ENCODE results near the gene RASA3. TPM values are rescaled to one million over a fixed set of nuclear protein-coding genes. Genes with fewer than 3 reads are reported as not detected.

Gene RASA3
- total and polyA plus RNA-seq, 2 donors (not counting 3 experiments of a cell fraction or from before 2014, with no cell fraction given): 26.5 to 53.8 TPM

DNA sequence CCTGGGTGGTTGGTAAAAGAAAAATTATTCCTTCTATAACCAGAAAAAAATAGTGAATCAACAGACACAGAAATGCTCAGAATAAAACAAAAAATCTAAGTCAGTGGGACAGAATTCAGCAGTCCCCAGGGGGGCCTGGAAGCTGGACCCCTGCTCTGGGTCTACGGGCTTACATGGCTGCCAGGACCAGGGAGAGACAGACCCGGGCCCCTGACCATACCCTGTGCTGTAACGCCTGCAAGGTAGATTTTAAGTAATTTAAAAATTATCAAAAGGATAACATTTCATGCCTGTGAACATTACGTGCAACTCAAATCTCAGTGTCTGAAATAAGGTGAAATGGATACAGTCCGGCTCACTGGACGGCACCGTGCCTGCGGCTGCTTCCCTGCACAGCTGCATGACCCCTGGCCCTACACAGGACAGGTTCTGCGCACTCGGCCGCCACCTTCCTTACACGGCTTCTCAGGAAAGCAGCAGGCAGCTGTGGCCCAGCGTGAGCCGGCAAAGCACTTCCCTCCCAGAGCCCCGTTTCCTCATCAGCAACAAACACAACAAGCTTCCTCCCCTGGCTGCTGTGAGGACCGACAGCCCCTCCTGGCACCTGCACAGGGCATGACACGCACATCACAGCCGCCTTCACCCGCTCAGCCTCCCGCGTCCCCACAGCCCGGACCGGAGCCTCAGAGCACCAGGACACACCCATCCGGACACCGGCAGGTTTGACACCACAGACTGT is 22.2 kb downstream of the RASA3 start:
- intact Hi-C loops (cut with micrococcal nuclease): loop anchor here (1.0 to 2.0 kb wide), 2 partner anchors 117 to 159 kb away; no protein-coding TSS in a partner anchor
- dilution Hi-C loops (cut with MboI; ENCODE audit: extremely low pct_ligation_motif_present, low sequenced_read_pairs): loop anchor here (10.0 kb wide), 1 partner anchor 55 kb away; no protein-coding TSS in a partner anchor
- CTCF ChIA-PET: interaction anchor here (0.6 to 2.5 kb wide), 9 partner anchors 8 to 273 kb away, joined by 3 to 9 read pairs (median 4); no protein-coding TSS in a partner anchor
- BruUV-seq (replicated peaks): no TSS peak
- no peaks in the 10 kb centered on the region for H3K9me3 ChIP-seq (replicated peaks; ENCODE audit: control insufficient read depth, insufficient read depth, low read length)
- no peaks in the 10 kb centered on the region for H3K27me3 ChIP-seq (ENCODE audit: control insufficient read depth in 2 of 2, insufficient read depth in 2 of 2, low read length in 2 of 2)
- H3K4me3 ChIP-seq (replicated peaks in 1 of 3; ENCODE audit: insufficient read depth in 1 of 3, low read depth in 1 of 3, low read length in 3 of 3): no peak overlapping the region
- H3K4me2 ChIP-seq (ENCODE audit: insufficient read depth, low read length): no peak overlapping the region
- FAIRE-seq (peak; percentile 90), DNase-seq (ENCODE audit: low read depth, low spot score) (peak; percentile 81)
- H2AFZ ChIP-seq (ENCODE audit: low read depth, low read length): no peak overlapping the region
- H3K79me2 ChIP-seq (ENCODE audit: control insufficient read depth, insufficient read depth, low read length): peaks cover 93% of the 10 kb centered on the region
- H4K20me1 ChIP-seq (replicated peaks; ENCODE audit: control insufficient read depth, extremely low read depth, insufficient read depth, low read length): no peaks in the 10 kb centered on the region
- TF ChIP-seq MYC (IDR thresholded peaks at IDR 0.05; ENCODE audit: low read depth, low read length) (no peak), POLR2AphosphoS5 (IDR thresholded peaks at IDR 0.05; ENCODE audit: insufficient read depth, low read depth, low read length) (peak; percentile 20), JUN (IDR thresholded peaks at IDR 0.05; ENCODE audit: borderline replicate concordance, insufficient read depth, insufficient read length, low read depth) (no peak), GATA2 (IDR thresholded peaks at IDR 0.05; ENCODE audit: insufficient read depth, insufficient read length, low read depth, low read length) (no peak), POLR2A (IDR thresholded peaks at IDR 0.05; ENCODE audit: low read depth, low read length) (no peak)
- TF ChIP-seq, protein P1, sequence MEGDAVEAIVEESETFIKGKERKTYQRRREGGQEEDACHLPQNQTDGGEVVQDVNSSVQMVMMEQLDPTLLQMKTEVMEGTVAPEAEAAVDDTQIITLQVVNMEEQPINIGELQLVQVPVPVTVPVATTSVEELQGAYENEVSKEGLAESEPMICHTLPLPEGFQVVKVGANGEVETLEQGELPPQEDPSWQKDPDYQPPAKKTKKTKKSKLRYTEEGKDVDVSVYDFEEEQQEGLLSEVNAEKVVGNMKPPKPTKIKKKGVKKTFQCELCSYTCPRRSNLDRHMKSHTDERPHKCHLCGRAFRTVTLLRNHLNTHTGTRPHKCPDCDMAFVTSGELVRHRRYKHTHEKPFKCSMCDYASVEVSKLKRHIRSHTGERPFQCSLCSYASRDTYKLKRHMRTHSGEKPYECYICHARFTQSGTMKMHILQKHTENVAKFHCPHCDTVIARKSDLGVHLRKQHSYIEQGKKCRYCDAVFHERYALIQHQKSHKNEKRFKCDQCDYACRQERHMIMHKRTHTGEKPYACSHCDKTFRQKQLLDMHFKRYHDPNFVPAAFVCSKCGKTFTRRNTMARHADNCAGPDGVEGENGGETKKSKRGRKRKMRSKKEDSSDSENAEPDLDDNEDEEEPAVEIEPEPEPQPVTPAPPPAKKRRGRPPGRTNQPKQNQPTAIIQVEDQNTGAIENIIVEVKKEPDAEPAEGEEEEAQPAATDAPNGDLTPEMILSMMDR (IDR thresholded peaks at IDR 0.05; ENCODE audit: extremely low read depth in 1 of 2, insufficient read depth in 1 of 2, low read depth in 1 of 2, low read length in 2 of 2): peak; percentile 38 to 58
- TF ChIP-seq, protein P2, sequence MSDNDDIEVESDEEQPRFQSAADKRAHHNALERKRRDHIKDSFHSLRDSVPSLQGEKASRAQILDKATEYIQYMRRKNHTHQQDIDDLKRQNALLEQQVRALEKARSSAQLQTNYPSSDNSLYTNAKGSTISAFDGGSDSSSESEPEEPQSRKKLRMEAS (IDR thresholded peaks at IDR 0.05; ENCODE audit: insufficient read depth, insufficient read length): no peak
- H3K9ac ChIP-seq (replicated peaks; ENCODE audit: extremely low read depth, insufficient read depth, low read length): no peak overlapping the region
- H3K4me1 ChIP-seq (ENCODE audit: control insufficient read depth, extremely low read depth, insufficient read depth, low read length): peaks cover 37% of the 10 kb centered on the region
- POLR2A ChIA-PET: no interaction called here
- H3K27ac ChIP-seq (ENCODE audit: insufficient read depth, low read depth, low read length): peak overlapping the region; percentile 44
- peaks cover 0 to 9% of the 10 kb centered on the region in 2 experiments for H3K36me3 ChIP-seq (ENCODE audit: control insufficient read depth in 2 of 2, extremely low read depth in 1 of 2, insufficient read depth in 2 of 2, low read length in 2 of 2)
- H3K9me1 ChIP-seq (replicated peaks; ENCODE audit: control insufficient read depth, extremely low read depth, insufficient read depth, low read length): no peaks in the 10 kb centered on the region

All from endothelial cell of umbilical vein (primary cell).